Cardiac muscle cell (in vitro differentiated cells and primary cell): ENCODE measurements around the gene NINJ2. TPM values are rescaled to one million over a fixed set of nuclear protein-coding genes. Genes with fewer than 3 reads are reported as not detected.
A peak's percentile ranks its signal among the peaks of the same experiment; 100 is the strongest.

Experiments used
- DNase-seq, 2 donors: peaks; one replicate each; pipeline versions ENCODE4 v3.0.0 to v3.0.0-alpha.2; 2010 to 2017; ENCODE audit warnings: low read depth in 1 of 2, low spot score in 1 of 2
- H3K27ac ChIP-seq: fragments of 200-600 bp; sonication (generic); 2 replicates; pipeline ENCODE4 v1.5.1; 2016
- H3K27me3 ChIP-seq: fragments of 200-600 bp; sonication (generic); 2 replicates; pipeline ENCODE4 v1.6.0; 2016; ENCODE audit warnings: control low read depth
- H3K36me3 ChIP-seq: fragments of 200-600 bp; sonication (generic); 2 replicates; pipeline ENCODE4 v1.5.1; 2016; ENCODE audit warnings: control low read depth
- H3K4me1 ChIP-seq: fragments of 200-600 bp; sonication (generic); 2 replicates; pipeline ENCODE4 v1.8.1; 2017; ENCODE audit warnings: low read depth, mild to moderate bottlenecking, mixed run types
- H3K4me3 ChIP-seq: fragments of 200-600 bp; sonication (generic); 2 replicates; pipeline ENCODE4 v1.5.1; 2016; ENCODE audit warnings: mild to moderate bottlenecking
- H3K9me3 ChIP-seq: fragments of 200-600 bp; sonication (generic); 2 replicates; pipeline ENCODE4 v1.5.1; 2017; ENCODE audit warnings: low read depth, mild to moderate bottlenecking, control low read depth
- polyA plus RNA-seq: library from polyadenylated mRNA; unstranded; fragments of >200 nt; fragmentation: Nextera tagmentation; extraction: Ambion mirVana; gene quantifications from 2 replicates; pipeline ENCODE4 v1.2.1, GENCODE V29; 2016
- total RNA-seq: library from RNA; depleted of rRNA; stranded (reverse); fragments of >200 nt; gene quantifications from 2 replicates; pipeline ENCODE4 v1.2.3, GENCODE V29; 2016
- TF ChIP-seq, protein P1 (sequence below): IDR thresholded peaks from 2 replicates; pipeline ENCODE4 v1.5.1; 2012; ENCODE audit warnings: low read depth, mild to moderate bottlenecking, low read length

The NINJ2 gene
- total and polyA plus RNA-seq, 2 experiments from 2014 or later = 2.3 TPM; not detected in 1

DNA sequence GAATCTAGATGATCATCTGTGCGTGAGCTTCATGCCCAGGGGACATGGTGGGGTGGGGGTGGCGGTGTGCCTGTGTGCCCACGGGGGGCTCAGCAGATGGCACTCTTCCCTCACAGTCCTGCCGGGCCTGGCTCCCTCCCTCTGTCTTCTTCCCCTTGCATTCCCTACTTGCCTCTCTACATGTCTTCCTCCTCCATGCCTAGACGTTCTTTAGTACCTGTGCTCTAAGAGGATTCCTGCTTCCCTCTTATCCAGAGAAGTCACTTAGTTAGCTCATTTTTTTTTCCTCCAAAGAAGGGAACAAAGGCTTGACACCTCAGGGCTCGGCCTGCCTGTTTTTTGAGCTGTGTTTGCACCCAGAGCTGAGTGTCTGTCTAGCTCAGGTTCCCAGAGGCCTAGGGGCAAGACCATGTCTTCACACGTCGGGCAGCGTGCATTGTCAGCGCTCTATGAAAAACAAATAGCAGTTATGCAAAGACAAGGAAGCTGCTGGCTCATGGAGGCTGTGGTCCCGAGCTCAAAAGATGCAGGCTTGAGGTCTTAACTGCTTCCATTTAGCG is 48.8 kb downstream of the NINJ2 start:
- Histone ChIP-seq H3K36me3 (no peaks in the 10 kb centered on the region), H3K27ac (no peak overlapping the region), H3K4me3 (no peak overlapping the region), H3K4me1 (peaks cover 8% of the 10 kb centered on the region), H3K27me3 (no peaks in the 10 kb centered on the region), H3K9me3 (no peaks in the 10 kb centered on the region)
- DNase-seq = peak; percentile 23 to 34
- TF ChIP-seq, protein P1, sequence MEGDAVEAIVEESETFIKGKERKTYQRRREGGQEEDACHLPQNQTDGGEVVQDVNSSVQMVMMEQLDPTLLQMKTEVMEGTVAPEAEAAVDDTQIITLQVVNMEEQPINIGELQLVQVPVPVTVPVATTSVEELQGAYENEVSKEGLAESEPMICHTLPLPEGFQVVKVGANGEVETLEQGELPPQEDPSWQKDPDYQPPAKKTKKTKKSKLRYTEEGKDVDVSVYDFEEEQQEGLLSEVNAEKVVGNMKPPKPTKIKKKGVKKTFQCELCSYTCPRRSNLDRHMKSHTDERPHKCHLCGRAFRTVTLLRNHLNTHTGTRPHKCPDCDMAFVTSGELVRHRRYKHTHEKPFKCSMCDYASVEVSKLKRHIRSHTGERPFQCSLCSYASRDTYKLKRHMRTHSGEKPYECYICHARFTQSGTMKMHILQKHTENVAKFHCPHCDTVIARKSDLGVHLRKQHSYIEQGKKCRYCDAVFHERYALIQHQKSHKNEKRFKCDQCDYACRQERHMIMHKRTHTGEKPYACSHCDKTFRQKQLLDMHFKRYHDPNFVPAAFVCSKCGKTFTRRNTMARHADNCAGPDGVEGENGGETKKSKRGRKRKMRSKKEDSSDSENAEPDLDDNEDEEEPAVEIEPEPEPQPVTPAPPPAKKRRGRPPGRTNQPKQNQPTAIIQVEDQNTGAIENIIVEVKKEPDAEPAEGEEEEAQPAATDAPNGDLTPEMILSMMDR = peak; percentile 7

DNA sequence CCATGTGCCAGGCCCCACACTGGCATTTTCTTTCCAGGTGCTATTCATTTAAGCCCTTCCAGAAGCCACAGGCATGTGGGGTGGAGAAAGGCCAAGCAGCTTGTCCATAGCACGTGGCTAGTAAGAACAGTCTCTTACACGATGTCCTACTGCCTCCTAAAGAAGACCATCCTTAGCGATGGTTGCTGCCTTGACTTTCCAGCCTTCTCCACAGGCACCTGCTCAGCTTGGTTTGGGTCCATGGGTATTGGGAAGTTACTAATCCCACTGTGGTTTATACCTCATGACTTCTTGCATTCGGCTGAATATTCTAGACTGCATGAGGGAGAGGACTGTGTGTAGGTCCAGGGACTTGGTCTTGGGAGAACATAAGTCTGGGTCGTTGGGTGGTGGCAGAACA is 49.2 kb downstream of the NINJ2 start:
- Histone ChIP-seq H3K36me3 (no peaks in the 10 kb centered on the region), H3K27me3 (no peaks in the 10 kb centered on the region), H3K4me3 (no peak overlapping the region), H3K27ac (no peak overlapping the region), H3K9me3 (no peaks in the 10 kb centered on the region), H3K4me1 (peaks cover 8% of the 10 kb centered on the region)
- no peak for DNase-seq
- TF ChIP-seq, protein P1 = no peak

DNA sequence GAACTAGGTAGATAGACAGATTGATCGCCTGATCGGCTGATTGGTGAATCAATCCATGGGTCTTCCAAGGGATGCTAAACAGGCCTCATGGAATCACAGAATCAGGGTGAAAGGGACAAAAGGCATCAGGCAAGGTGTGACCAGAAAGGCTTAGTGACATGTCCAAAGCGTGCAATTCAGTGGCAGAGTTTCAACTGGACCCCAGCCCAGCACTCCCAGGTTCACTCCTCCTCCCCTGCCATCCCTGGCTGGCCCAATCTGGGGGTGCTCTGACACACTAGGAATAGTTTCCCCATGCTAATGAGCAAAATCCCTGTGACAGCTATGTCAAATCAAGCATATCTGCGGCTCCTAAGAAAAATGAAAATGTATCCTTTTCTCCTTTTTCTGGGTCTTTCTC is 50.4 kb downstream of the NINJ2 start:
- Histone ChIP-seq H3K4me3 (no peak overlapping the region), H3K9me3 (no peaks in the 10 kb centered on the region), H3K36me3 (no peaks in the 10 kb centered on the region), H3K4me1 (peaks cover 8% of the 10 kb centered on the region), H3K27me3 (no peaks in the 10 kb centered on the region), H3K27ac (no peak overlapping the region)
- DNase-seq = no peak
- TF ChIP-seq, protein P1 = no peak

DNA sequence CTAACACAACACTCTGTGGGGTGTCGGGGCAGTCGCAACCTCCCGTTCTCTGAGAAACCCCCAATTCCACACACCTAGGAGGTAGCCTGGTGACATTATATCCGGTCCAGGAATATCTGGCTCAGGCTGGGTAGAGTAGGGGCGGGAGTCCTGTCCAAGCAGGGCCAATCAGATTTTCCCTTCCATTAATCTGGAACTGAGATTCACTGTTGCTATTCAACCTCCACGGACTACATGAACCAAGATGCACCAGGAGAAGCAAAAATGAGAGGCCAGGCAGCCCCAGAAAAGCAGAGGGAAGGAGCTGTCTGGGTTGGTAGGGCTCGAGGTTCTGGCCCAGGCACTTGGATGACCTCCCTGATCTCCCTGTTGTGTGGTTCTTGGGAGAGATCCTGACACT is 51.0 kb downstream of the NINJ2 start:
- no peak overlapping the region for H3K27ac ChIP-seq
- H3K9me3 ChIP-seq = no peaks in the 10 kb centered on the region
- no peaks in the 10 kb centered on the region for H3K36me3 ChIP-seq
- peaks cover 8% of the 10 kb centered on the region for H3K4me1 ChIP-seq
- H3K4me3 ChIP-seq = no peak overlapping the region
- no peak for DNase-seq
- TF ChIP-seq, protein P1 = no peak
- no peaks in the 10 kb centered on the region for H3K27me3 ChIP-seq

DNA sequence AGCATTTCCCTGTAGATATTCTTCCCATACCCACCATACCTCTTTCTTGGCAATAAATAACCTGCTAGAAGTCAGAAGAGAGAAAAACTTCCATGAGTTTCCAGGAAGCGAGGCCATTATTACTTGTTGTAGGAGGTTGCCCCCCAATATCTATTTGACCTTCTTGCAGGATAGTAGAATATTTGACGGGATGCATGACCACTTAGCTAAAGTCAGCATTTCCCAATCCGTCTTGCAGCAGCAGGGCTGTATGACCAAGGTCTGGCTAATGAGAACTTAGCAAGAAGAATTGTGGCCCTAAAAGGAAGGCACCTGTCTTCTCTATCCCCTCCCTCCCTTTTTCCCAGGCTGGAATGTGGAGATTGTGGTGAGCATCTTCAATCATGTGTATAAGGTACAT is 51.5 kb downstream of the NINJ2 start:
- H3K4me1 ChIP-seq = peaks cover 8% of the 10 kb centered on the region
- H3K27me3 ChIP-seq = no peaks in the 10 kb centered on the region
- no peak for DNase-seq
- H3K9me3 ChIP-seq = no peaks in the 10 kb centered on the region
- H3K4me3 ChIP-seq = no peak overlapping the region
- TF ChIP-seq, protein P1 = no peak
- H3K36me3 ChIP-seq = no peaks in the 10 kb centered on the region
- no peak overlapping the region for H3K27ac ChIP-seq
